ENCODE results near the gene SYNE2. TPM values are rescaled to one million over a fixed set of nuclear protein-coding genes. Genes with fewer than 3 reads are reported as not detected.

Gene SYNE2
- 51.6 and 66.0 TPM in 2 replicates for total RNA-seq

GRCh38 chr14:63852817-63853731, at the start of gene SYNE2:
SYNE2 (plus strand) TSS chr14:63853004; CDS start chr14:63909149, 56,145 bp downstream.

Small RNA genes lying within 50 kb of the gene (small RNA-seq; reads per million reads assigned to genes)
- gene MIR548H1 (not detected), gene RF00019 (not detected), gene RPS28P1 (not detected)

Other genes with a start within 250 kb of the SYNE2 start
- 5.4 and 7.1 TPM in 2 replicates for gene WDR89, start 211.1 kb upstream of the SYNE2 start, total RNA-seq
- 18.1 and 35.5 TPM in 2 replicates for gene SGPP1, start 124.9 kb upstream of the SYNE2 start, total RNA-seq